Measurements from ENCODE around the gene CHSY1.
"Not testable (repeated sequence)": the region's sequence is repeated elsewhere in the genome, so short reads cannot be mapped to it uniquely, and the experiment has no call there.

CHSY1 gene

DNA sequence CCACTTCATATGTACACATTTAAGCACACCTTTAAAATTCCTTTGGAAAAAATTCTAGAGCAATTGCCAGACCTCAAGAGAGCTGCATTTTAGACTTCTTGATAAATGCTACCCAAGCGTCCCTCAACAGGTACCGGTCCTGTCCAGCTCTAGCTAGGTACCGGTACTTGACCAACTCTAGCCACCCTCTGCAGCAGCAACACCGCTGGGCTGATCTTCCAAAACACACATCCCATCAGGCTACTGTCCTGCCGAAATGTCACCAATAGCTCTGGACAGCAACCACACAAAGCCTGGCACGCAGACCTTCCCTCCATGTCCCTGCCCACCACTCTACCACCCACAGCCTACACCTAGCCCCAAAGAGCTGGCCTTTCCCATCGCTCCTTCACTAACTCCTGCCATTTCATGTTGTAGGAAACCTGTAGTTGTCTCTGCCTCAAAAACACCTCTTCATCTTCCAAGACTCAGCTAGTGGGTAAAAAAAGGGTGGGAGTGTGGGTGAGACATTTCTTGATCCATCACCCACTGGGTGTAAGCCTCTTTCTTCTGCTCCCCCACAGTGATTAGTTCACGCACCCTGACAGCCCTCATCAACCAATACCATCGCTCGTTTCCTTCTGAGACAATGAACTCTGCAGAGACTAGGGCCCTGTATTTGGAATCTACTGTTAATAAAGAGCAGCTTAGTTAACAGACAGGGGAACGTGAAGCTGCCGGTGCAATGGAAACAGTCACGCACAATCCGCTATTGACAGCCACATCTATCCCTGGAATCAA, 6.8 kb downstream of the CHSY1 start:
- DNase-seq: no peak

DNA sequence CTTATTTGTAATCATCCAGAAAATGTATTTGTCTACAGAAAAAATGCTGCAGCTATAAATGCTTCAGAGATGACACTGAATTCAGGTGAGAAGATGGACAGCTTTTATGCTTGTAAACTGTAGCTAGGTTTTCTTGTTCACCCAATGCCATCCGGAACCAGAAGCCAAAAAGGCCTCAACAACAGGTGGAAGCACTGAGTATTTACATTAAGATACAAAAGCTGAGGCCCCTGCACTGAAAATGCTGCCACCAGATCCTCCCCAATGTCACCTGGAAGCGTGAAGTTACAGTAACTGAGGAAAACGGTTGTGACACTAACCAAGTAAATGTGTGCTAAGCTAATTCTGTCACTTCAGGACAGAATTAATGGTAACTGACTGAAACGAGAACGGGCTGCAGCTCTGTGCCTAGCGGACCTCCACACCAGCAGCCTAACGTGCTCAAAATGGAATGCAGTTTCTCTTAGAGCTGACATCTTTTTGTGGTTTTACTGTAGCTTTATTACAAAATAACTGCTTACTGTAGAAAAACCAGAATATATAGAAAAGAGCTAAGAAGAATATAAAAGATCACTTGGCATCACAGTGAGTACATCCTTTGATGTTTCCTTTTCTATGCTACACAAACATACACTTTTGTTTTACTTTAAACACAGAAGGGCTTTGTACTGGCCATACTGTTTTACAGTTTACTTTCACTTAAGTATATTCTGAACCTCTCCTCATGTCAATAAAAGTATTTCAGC, 7.6 kb downstream of the CHSY1 start:
- no peak for DNase-seq

DNA sequence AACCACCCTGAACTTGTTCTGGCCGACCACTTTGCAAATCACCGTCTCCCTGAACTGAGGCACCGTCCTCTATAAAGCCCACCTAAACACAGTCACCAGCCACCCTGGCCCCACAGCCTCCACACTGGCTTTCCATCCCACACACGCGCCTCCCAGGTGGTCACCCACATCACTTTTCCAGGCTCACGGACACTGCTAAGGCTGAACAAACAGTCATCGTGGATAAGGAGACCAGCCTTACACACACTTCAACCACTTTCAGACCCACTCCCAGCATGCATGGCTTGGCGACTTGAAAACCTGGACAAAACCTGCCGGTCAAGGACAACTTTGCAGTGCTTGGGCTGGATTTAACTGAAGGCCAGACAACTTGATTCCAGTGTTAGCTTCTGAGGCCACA, 8.4 kb downstream of the CHSY1 start:
- DNase-seq: no peak

DNA sequence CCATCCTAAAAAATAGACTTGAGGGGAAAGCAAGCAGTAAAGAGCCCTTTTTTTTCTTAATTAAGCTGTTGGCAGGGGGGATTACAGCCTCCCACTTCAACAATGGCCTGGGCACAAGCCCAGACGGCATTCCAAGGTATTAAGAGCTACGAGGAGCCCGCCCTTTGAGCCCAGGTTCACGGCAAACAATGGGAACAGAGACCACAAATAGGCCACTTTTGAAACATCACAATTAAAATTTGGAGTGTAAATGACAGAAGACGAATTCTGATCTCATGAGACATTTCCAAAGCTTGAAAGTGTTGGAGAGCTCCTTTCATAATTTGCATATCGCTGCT, 8.9 kb downstream of the CHSY1 start:
- no peak for DNase-seq

DNA sequence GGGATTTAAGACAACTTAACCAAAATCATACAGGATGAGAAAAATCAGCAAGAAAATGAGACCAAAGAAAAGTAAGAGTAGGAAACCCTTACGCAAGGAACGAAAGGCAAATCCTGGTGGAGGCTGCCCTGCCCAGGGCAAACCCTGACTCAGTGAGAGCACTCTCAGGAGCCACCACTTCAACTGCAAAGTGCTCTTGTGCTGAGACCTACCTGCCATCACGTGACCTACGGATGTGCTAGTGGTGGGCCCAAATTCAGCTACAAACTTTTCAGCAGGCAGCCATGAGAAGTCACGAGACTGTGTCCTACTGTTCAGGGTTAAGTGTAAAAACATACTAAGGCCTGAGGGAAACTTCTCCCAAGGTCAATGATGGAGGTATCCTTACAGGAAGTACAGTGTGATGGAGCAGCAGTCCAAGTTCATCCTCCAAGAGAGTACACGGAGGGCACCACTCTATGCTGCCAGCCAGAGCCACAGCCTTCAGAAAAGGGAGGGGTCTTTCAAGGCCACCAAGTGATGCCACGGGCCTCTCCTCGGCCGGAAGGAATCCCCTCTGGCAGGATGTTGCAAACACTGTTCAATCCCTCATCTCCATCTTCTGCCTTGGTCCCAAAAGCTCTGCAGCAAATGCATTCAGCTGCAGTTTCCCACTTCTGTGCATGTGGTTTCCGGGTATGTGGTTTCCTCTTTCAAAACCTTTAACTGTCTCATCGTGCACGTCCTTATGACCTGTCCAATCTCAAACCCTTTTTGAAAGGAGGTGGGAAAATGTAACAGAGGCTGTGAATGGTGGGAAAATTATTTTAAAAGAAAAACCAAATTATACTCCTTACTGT, 9.5 kb downstream of the CHSY1 start:
- DNase-seq: peak; percentile 45

DNA sequence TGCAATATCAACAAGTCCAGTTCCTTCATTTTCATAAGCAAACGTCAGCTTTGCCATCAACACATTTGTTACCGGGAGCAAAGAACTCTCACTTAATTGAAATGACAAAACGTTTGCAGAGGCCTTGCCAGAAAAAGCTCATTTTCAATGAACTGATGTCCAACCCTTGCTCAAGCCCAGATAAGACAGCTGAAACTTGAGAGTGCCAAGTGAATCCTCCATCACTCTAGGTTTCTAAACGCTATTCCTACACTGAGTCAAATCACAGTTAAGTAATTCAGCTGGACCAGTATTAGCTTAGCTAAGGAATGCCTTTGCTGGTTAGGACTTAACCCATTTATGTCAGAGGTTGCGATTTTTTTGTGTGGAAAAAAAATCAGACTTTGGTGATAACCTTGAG, 11.5 kb downstream of the CHSY1 start:
- DNase-seq: no peak

DNA sequence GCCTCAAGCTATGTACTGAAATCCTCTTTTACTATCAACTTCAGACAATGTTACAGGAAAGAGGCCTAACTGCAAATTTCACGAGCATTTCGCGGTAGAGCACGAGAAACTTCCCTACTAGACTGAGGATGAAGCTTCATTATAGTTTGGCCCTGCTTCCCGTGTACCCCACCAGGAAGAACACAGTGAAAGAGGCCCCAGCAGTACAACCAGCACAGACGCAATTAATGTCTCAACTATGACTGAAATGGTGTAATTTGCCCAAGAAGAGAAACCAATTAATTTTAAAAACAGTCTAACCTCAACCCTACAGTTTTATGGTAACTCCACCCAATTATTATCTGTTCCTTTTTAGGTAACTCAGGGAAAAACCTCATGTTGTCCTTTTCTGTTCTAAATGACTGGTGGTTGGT, 12.1 kb downstream of the CHSY1 start:
- DNase-seq: no peak

DNA sequence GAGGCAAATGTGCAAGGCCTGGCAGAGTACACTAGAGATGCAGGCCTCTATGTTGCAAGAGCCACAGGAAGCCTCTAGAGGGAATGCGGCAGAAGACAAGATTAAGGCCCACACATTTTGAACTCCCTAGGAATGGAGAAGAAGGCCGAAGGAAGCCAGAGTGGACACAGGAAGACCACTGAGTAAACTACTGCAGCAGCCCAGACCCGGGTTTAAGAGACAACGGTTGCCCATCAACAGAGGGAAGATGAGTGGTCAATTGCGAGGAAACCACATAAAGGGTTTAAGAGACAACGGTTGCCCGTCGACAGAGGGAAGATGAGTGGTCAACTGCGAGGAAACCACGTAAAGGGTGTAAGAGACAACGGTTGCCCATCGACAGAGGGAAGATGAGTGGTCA, 14.6 kb downstream of the CHSY1 start:
- DNase-seq: no peak

DNA sequence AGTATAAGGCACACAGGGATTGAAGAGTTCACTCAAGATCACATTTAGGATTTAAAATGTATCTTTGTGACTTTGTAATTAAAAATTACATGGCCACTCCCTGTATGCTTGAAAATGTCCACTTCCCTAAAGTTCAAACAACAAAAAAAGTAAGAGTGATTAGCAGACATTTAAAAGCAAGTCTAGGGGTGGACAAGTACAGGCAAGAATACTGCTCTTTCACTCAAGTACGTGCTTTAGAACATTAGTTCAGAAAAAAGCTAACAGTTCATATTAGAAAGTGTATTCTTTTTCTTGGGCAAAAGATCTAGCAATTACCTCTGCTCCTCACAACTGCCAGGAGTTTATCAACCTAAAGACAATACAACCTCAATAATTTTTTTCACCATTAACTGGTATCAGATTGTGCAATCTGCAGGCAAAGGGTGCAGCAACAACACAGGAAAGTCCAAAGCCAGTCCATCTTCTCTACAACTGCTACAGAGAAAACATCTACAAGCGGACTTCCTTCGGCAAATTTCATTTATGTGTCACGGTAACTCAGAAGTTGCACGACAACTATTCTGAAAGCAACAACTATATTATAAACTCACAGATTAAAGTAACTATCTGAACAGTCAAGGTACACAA, 18.1 kb downstream of the CHSY1 start:
- no peak for DNase-seq

DNA sequence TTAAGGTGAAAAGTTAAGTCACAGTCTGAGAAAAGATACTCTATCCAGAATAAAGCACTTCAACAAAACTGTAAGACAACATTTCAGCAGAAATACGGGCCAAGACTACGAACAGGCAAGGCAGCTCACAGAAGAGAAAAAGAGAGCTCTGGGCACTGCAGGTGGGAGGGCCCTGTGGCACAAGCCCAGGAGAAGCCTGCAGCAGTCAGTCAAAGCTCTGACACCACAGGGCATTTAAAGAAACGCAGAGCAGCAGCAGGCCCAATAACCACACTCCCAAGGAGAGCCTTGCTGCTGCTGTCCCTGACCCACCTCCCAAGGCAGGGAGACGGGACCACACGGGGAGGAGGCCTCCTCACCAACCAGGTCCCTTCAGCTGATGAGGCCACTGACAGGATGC, 19.2 kb downstream of the CHSY1 start:
- no peak for DNase-seq

DNA sequence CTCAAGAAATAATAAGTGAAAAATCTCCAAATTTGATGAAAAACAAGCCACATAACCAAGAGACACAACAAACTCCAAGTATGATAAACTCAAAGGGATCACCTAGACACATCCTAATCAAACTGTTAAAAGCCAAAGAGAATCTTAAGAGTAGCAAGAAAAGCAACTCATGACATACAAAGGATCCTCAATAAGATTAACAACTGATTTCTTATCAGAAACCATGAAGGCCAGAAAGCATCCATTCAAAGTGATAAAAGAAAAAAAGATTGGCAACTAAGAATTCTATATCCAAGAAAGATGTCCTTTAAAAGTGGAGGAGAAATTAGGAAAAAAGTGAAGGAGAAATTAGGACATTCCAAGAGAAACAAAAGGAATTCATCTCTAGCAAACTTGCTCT, 23.5 kb downstream of the CHSY1 start:
- no peak for DNase-seq

DNA sequence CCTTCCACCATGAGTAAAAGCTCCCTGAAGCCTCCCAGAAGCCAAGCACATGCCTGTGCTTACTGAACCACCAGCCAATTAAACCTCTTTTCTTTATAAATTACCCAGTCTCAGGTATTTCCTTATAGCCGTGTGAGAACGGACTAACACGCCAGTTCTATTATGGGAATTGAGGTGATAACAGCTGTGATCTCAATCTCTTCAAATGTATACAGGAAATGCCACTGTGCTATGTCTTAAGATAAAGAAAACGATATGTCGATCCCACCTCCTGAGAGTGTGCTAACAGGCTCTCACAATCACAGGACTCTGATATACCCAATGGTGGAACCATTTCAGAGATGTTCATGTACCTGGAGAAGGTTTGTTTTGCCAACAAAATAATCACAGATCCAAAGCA, 26.2 kb downstream of the CHSY1 start:
- DNase-seq: no peak

DNA sequence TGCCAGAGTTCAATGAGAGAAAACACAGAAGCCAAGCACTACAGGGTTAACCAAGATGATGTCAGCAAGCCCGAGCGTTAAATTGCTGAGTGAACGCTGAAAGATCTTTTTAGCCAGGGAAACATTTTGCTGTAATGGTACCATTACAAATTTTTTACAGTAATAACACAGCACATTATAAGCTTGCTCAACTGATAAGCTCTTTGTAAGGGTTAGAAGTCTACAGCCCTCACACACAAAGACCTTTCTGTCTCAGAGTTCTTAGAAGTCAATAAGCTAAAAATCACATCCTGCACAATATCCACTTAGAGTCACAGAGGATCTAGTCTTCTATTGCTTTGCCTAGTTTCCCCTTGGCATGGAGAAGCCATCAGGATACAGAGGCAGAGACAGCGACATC, 29.9 kb downstream of the CHSY1 start:
- DNase-seq: no peak

DNA sequence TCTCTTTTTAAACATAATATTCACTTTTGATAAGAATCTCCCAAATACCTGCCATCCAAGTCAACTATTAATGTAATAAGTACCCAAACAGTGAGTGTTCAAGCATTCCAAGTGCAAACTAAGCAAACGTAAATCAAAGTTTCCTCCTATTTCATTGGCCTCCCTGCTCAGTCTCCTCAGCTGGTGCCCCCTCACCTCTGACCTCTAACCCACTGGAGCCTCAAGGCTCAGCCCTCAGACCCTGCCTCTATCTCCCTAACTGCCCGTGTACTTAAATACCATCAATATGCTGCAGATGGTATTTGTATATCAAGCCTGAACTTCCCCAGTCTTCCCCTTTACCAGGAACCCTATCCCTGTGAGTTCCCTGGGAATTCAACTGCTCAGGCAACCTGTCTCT, 31.8 kb downstream of the CHSY1 start:
- DNase-seq: no peak

DNA sequence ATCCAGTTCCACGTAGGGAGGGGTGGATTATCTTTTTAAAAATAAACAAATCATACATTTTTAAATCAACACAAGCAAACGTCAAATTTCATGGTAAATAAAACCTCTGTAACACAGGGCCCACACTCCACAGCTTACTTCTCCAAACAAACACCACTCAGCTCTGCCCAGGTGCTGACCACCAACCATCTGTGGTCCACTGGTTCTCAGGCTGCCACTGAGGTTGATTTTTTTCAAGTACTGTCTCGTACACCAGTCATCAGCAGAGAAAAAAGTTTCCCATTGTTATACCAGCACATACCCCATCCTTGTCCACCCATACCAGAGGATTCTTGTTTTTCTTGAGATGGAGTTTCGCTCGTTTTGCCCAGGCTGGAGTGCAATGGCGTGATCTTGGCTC, 32.4 kb downstream of the CHSY1 start:
- DNase-seq: no peak

DNA sequence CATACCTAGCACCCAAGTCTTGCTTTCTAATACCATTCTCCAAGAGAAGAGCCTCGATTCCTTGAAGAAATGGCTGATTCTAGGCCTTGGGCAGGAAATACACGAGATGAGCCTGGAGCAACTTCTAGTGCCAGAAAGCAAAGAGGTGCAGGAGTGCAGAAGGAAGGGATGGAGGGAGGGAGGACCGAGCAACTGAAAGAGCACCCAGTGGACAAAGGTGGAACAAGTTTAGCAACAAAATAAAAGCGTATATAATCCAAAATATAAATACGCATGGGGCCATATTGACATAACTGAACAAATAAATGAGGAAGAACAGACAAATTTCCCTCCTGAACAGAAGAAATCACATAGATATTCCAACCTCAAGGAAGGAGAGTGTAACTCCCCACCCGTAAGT, 34.4 kb downstream of the CHSY1 start:
- DNase-seq: no peak

DNA sequence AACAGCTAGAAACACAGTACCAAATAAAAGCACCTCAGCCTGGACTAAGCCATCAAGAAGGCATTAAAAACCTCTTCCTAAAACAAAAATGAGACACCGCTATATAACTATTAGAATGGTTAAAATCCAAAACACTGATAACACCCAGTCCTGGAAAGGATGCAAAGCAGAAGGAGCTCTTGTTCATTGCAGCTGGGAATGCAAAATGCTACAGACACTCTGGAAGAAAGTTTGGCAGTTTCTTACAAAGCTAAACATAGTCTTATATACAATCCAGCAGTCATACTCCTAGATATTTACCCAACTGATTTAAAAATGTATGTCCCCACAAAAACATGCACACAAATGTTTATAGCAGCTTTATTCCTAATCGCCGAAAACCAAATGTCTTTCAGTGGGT, 35.7 kb downstream of the CHSY1 start:
- DNase-seq: no peak

DNA sequence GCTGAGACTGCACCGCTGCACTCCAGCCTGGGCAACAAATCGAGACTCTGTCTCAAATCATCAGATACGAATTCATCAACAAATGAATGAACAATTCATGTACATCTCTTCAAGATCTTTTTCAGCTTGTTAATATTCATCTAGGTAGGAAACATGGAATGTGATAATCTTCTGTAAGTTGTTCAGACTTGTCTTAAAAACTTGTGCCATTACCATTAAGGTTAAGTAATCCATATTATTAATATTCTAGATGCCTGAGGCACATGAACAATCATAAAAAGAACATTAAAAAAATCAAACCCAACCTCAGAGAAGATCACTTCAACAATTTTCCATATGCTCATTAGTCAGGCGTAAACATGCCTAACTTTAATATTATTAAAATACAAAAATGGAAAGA, 36.2 kb downstream of the CHSY1 start:
- no peak for DNase-seq

DNA sequence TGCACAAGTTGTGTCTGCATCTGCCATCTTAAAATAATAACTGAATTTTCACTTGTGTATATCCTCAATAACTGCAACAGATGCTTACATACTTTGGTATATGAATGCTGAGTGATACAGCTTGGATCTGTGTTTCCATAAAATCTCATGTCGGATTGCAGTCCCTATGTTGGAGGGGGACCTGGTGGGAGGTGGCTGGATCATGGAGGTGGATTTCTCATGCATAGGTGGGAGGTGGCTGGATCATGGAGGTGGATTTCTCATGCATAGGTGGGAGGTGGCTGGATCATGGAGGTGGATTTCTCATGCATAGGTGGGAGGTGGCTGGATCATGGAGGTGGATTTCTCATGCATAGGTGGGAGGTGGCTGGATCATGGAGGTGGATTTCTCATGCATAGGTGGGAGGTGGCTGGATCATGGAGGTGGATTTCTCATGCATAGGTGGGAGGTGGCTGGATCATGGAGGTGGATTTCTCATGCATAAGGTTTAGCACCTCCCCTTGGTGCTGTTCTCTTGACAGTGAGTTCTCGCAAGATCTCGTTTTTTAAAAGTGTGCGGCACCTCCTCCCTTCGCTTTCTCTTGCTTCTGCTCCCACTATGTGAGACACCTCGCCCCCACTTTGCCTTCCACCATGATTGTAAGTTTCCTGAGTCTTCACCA, 37.3 kb downstream of the CHSY1 start:
- DNase-seq: not testable (repeated sequence)

DNA sequence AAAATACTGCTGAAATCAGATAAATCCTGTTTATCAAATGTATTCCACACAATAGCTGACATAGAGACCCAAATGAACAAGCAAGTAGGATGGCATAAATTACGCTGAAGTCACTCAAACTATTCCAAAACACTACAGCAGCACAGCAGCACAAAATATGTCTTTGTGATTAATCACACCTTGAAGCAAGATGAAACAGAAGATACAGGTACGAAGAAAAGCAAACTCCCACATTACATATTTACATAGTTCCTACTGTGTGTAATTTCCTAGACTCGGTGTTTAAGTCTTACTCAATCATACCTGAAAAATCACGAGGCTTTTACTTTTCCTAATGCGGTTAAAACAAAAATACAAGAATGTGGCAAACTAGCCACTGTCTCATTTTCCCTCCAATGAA, 38.3 kb downstream of the CHSY1 start:
- DNase-seq: no peak

DNA sequence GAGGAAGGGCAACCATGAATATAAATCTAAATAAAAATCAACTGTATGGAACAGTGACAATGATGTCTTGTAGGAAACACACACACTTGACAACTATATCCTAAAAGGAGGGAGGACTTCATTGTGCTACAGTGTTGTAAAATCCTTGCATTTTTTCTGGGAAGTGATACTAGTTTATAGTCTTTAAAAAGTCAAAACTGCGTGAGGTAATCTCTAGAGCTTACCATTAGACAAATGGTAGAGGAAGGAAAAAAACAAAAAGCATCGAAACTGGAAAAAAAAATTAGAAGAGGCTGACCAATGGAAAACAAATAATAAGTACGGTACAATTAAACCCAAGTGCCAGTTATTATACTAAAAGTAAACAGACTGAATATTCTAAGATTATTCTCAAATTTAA, 38.7 kb downstream of the CHSY1 start:
- no peak for DNase-seq

DNA sequence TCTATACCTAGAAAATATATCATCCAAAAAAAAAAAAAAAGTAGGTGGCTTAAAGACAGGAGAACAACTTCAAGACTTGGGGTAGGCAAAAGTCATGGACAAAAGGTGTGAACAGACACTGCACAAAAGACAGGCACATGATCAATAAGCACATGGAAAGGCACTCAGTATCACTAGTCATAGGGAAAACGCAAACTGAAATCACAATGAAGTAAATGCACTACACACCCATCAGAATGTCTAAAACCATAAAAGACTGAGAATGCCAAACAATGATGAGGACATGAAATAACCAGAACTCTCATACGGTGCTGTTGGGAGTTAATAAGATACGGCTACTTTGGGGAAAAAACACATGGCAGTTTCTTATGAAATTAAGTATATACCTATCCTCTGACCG, 40.0 kb downstream of the CHSY1 start:
- no peak for DNase-seq

DNA sequence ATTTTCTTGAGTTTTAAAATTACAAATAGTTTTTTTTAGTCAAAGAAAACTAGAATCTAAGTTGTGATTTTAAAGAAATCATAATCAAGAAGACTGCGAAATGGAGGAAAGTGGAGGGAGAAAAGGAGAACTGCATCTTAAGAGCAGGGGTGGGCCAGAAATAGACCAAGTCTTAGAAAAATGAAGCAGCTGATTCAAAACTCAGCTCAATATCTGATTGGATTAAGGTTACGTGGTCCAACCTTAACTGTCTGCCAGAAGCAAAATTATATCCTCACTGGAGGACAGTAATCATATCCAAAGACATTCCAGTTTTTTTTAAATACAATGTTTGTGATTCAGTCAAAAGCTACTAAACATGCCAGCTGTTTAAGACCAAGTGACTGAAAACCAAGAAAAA, 41.4 kb downstream of the CHSY1 start:
- no peak for DNase-seq
